HG03469 (cell line): Measurements from ENCODE around the gene LRBA.
"Not testable (repeated sequence)": the region's sequence is repeated elsewhere in the genome, so short reads cannot be mapped to it uniquely, and the experiment has no call there.

Experiments
- ATAC-seq: cut with Tn5 transposase; IDR thresholded peaks from one replicate; pipeline ENCODE4 v1.9.1; 2021; ENCODE audit warnings: mild to moderate bottlenecking, moderate library complexity, moderate number of reproducible peaks; ENCODE audit not compliant: unreplicated experiment

Gene LRBA

GRCh38 chr4:150683775-150684350 is 331.2 kb downstream of the LRBA start:
- ATAC-seq = no peak

GRCh38 chr4:150682126-150682525 is 333.0 kb downstream of the LRBA start:
- ATAC-seq = no peak

- no peak for ATAC-seq
Measured at GRCh38 chr4:150681063-150681462, 334.0 kb downstream of the LRBA start.

GRCh38 chr4:150680651-150681050 is 334.4 kb downstream of the LRBA start:
- no peak for ATAC-seq

GRCh38 chr4:150679765-150680343 is 335.2 kb downstream of the LRBA start:
- no peak for ATAC-seq

- no peak for ATAC-seq
Measured at GRCh38 chr4:150679018-150679764, 335.9 kb downstream of the LRBA start.

GRCh38 chr4:150673793-150674192 is 341.3 kb downstream of the LRBA start:
- no peak for ATAC-seq

GRCh38 chr4:150668824-150669223 is 346.3 kb downstream of the LRBA start:
- ATAC-seq = no peak

- no peak for ATAC-seq
Measured at GRCh38 chr4:150664935-150665334, 350.1 kb downstream of the LRBA start.

- ATAC-seq = no peak
Measured at GRCh38 chr4:150662686-150663085, 352.4 kb downstream of the LRBA start.

GRCh38 chr4:150661551-150661950 is 353.5 kb downstream of the LRBA start:
- ATAC-seq = not testable (repeated sequence)

- ATAC-seq = not testable (repeated sequence)
Measured at GRCh38 chr4:150658258-150658657, 356.8 kb downstream of the LRBA start.

GRCh38 chr4:150656891-150657290 is 358.2 kb downstream of the LRBA start:
- ATAC-seq = no peak

GRCh38 chr4:150650751-150651150 is 364.3 kb downstream of the LRBA start:
- ATAC-seq = no peak

GRCh38 chr4:150648123-150648522 is 367.0 kb downstream of the LRBA start:
- ATAC-seq = no peak

- ATAC-seq = no peak
Measured at GRCh38 chr4:150647008-150647407, 368.1 kb downstream of the LRBA start.

GRCh38 chr4:150641612-150642011 is 373.5 kb downstream of the LRBA start:
- no peak for ATAC-seq

GRCh38 chr4:150632639-150633038 is 382.4 kb downstream of the LRBA start:
- no peak for ATAC-seq

GRCh38 chr4:150628073-150628472 is 387.0 kb downstream of the LRBA start:
- ATAC-seq = no peak

GRCh38 chr4:150625033-150625432 is 390.1 kb downstream of the LRBA start:
- ATAC-seq = no peak

- ATAC-seq = no peak
Measured at GRCh38 chr4:150624055-150624454, 391.0 kb downstream of the LRBA start.

GRCh38 chr4:150619042-150619441 is 396.0 kb downstream of the LRBA start:
- no peak for ATAC-seq
